ELR (cell line): Measurements from ENCODE around the gene UBE2S.

ENCODE experiments used
- DNase-seq: peaks from one replicate; pipeline ENCODE4 v3.0.0-alpha.2; 2015; ENCODE audit warnings: low read depth

UBE2S gene

DNA sequence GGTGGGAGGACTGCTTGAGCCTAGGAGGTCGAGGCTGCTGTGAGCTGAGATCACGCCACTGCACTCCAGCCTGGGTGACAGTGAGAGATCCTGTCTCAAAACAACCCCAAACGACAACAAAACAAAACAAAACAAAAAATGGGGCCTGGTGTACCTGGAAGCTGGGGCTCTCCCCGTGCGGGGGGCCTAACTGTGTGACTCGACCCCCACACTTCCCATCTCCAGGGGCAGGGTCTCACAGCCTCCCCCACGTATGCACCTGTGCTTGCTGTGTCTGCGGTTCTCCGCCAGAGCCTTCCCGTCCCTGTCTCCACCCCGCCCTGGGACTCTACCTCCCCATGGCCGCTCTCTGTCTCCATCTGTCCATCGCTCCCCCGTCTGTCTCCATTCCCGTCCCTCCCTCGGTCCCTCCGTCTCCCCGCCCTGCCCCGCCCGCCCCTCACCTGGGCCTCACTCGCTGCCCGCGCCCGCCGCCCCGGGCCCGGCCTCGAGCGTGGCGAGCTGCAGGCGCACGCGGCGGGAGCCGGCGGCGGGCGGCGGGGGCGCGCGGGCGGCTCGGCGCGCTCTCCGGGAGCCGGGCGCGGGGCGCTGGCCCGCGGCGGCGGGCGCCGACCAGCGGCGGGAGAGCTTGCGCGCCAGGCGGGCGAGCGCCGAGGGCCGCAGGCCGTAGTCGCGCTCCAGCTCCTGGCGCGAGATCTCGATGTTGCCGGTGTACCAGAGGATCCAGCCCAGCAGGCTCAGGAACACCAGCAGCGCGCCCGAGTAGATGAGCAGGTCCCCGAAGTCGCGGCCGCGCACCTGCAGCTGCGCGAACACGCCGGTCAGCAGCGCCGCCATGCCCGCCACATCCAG is 24.1 kb downstream of the UBE2S start:
- peak; percentile 81 for DNase-seq

DNA sequence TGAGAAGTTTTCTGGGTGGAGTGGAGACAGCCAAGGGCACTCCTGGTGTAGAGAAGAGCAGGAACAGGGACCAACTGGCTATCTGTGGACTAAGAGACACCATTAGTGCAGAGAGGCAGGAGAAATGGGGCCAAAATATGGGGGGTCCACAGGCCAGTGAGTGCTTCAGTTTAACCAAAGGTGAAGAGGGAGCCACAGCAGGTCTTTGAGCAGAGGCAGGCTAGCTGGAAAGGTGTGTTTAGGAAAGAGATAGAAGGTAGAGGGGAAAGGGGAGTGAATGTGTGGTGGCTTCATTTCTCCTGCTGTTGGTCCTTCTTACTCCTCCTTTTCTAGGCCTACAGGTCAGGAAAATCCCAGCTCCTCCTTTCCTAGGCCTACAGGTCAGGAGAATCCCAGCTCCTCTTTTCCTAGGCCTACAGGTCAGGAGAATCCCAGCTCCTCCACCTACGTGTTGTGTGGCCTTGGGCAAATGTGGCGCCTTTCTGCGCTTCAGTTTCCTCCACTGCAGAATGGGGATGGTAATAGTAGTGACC is 25.0 kb downstream of the UBE2S start:
- DNase-seq, result no peak

DNA sequence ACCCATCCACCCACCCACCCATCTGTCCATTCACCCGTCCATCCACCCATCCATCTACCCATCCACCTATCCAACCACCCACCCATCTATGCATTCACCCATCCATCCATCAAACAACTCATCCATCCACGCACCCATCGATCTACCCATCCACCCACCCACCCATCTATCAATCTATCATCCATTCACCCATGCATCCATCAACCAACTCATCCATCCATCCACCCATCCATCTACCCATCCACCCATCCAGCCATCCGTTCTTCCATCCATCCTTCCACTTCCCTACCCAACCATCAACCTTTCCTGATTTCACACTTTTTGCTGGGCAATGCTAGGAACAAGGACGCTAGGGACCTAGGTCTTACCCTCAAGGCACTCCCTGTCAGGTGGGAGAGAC is 25.6 kb downstream of the UBE2S start:
- DNase-seq, result no peak

DNA sequence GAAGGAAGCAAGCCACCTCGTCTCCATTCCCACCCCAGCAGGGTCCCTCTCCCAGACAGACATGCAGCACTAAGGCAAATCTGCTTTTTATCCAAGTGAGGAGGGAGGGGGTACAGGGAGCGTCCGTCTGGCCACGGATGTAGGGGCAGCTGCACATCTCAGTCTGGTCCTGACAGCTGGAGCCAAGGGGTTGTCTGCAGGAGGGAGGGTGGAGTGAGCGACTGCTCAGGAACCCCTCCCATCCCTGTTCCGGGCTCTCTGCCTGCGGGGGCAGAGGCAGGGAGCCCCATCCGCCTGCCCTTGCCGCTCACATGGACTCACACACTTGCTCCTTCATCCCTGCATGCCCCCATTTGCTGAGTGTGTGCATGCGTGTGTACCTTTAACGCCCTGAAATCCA is 28.4 kb downstream of the UBE2S start:
- no peak for DNase-seq

DNA sequence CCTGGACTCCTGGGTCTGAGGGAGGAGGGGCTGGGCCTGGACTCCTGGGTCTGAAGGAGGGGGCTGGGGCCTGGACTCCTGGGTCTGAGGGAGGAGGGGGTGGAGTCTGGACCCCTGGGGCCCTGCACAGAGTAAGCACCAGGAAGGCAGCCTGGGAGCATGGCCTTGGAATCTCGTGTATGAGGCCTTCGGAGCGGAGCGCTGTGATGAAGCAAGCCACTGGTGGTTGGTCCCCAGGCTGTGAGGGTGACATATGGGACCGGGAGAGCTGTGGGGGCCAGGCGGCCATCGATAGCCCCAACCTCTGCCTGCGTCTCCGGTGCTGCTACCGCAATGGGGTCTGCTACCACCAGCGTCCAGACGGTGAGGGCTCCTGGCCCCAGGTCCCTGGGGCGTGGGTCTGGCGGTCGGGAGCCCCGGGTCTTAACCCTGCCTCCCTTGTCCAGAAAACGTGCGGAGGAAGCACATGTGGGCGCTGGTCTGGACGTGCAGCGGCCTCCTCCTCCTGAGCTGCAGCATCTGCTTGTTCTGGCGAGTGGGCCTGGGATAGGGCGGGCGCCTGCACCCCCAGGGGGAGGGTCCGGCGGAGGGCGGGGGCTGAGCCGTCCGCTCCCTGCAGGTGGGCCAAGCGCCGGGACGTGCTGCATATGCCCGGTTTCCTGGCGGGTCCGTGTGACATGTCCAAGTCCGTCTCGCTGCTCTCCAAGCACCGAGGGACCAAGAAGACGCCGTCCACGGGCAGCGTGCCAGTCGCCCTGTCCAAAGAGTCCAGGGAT is 30.0 kb downstream of the UBE2S start:
- no peak for DNase-seq

DNA sequence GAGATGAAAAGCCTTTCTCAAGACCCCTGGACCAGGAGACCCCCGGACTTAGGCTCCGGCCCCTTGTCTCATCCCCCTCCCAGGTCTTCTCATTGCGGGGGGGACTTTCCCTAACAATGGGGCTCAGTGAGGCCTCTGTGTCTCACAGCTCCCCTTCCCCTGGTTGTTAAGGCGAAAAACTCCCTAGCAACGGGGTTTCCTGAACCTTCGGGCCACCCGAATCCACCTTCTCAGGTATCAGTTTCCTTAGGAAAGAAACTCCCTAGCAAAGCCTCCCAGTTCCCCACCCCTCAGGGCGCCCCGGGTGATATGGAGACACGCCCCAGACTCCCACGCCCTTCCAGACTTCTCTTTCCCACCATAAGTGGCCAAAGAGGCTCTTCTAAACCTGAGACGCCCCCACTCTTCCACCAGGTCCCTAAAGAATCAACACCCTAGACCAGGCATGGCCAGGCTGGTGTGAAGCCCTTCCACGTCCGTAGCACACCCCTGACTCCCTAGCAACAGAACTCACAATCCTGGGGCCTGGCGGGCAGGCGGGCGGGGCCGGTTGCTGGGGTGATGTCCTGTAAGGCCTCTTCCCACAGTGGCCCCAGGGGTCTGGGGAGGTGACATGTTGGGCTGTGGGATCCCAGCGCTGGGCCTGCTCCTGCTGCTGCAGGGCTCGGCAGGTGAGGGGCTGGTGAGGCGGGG is 31.2 kb downstream of the UBE2S start, which contains the start of gene TMEM190:
TSS of gene TMEM190 (plus strand) at position 586 of the 693 bp plus-strand sequence. CDS start at position 614, 28 bp downstream.
- no peak for DNase-seq

DNA sequence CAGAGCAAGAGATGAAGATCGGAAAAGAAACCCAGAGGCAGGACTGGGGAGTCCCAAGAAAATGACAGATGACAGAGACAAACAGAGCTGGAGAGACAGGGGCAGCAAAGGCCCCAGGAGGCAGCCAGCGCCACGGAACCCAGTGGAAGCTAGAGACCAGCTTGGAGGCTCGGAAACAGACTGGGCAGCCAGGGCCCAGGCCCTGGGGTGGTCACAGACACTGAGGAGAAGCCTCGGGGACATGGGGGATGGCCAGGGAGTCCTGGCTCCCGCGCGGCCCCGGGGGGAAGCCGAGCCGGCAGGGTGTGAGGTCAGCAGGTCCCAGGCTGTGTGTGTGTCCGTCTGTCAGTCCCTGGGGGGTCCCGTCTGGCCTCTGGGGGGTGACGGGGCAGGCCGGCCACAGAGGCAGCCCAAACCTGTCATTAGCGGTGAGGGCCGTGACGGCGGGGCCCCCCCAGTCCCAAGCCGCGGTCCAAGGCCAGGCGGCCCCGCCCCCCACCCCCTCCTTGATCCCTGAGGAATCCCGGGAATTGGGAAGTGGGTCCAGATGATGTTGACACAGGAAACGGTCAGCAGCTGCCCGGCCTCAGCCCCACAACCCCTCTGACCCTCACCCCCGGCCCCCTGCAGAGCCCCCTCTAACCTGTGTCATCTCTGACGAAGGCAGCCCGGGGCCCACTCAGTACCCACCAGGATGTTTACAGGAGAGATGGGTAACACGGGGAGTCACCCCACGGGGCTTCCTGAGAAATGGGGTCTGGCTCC is 33.4 kb downstream of the UBE2S start:
- peak; percentile 65 for DNase-seq

DNA sequence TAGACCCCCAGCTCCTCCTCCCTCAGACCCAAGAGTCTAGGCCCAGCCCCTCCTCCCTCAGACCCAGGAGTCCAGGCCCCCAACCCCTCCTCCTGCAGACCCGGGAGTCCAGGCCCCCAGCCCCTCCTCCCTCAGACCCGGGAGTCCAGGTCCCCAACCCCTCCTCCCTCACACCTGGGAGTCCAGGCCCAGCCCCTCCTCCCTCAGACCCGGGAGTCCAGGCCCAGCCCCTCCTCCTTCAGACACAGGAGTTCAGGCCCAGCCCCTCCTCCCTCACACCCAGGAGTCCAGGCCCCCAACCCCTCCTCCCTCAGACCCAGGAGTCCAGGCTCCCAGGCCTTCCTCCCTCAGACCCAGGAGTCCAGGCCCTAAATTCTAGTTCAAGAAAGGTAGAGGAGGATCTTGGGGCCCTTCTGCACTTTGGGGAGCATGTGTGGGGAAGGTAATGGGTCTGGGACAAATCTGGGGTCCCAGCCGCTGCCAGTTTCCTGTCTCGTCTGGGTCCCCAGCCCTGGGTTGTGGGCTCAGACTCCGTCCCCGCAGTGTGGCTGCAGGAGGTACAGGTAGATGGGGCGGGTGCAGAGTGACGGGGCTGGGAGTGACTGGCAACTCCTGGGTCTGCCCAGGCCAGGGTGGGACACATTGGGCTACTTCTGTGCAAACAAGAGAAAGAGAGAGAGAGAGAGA is 34.1 kb downstream of the UBE2S start:
- DNase-seq, result no peak

DNA sequence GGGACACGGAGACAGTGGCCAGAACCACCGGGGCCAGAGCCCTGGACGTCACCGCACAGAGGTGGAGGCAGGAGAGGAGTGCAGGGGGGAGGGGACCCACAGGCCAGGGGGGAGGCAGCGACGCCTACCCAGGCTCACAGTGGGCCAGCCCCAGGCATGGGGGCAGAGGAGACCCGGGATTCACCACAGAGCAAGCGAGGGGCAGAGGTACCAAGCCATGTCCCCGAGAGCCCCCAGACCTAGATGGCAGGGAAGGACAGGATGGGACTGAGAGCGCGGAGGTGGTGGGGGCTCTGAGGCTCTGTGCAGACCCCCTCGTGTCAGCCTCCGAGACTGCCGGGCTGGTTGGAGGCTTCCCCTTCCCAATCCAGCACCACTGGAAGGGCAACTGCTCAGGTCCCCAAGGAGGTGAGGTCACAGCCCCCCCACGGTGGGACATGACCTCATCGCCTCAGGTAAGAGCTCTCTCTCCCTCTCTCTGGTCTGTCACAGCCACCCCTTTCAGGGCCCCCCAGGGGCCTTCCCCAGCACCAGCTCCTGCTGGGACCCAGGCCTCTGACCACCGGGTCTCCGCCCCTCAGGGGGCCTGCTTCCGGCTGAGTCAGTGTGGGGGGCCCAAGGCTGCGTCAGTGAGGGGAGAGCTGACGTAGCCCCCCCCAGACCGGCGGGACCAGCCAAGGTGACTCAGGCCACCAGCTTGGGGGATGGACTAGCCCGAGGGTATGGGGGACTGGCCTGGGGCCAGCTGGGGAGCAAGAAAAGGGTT is 35.1 kb downstream of the UBE2S start:
- DNase-seq, result peak; percentile 89

DNA sequence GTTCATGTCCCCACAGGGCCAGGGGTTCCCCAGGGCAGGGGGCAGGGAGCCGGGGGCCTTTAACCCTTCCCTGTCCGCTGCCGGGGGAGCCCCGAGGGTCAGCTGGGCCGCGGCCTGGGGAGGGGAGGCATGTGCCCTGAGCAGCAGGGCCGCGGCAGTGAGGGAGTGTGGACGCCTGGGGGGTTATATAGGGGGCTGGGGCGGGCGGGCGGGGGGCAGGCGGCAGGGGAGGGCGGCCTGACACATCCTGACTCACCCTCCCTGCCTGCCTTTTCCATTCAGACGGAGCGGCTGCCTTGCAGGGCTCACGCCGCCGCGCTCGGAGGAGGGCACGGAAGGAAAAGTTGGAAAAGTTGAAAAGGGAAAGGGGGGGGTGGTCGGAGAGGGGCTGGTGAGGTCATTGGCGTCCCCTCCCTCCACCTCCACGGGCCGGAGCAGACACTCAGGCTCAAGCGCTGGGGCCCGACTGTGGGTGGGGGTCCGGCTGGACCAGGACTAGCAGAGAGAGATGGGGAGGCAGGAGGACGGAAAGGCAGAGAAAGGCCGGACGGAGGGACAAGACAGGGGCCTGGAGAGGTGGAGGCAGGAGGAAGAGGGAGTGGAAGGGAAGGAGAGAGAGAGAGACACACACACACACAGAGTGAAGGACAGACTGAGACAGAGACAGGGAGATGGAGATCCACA is 37.1 kb downstream of the UBE2S start, which contains the start of gene IL11:
TSS of gene IL11 (minus strand) at position 159 of the 684 bp plus-strand sequence. CDS start at position 6, 153 bp downstream.
- peak; percentile 88 for DNase-seq

DNA sequence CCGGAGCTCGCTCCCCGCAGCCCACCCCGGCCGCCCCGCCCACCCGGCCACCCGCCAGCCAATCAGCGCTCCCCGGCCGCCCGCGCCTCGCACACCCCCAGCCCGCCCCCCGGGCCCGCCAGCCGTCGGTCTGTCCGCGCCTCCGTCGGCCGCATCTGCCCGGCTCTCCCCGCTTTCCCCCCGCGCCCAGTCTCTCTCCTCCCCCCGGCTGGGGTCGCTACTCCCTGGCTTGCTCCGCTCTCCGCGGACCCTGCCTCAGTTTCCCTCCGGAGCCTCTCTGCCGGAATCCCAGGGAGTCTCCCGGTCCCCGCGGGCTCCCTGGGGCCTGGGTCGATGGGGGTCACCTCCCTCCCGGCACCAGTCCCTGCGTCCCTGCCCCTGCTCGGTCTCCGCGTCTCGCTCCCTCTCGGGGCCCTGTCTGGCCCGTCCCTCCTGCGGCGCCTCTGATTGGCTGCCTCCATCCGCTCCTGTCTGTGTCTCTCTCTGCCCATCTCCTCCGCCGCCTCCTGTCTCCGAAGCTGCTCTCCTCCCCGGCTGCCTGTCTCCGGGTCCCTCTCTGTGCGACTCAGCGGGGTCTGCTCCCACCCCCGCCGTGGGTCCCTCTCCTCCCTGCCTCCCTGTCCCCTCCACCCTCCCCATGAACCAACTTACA is 37.8 kb downstream of the UBE2S start:
- peak; percentile 84 for DNase-seq

DNA sequence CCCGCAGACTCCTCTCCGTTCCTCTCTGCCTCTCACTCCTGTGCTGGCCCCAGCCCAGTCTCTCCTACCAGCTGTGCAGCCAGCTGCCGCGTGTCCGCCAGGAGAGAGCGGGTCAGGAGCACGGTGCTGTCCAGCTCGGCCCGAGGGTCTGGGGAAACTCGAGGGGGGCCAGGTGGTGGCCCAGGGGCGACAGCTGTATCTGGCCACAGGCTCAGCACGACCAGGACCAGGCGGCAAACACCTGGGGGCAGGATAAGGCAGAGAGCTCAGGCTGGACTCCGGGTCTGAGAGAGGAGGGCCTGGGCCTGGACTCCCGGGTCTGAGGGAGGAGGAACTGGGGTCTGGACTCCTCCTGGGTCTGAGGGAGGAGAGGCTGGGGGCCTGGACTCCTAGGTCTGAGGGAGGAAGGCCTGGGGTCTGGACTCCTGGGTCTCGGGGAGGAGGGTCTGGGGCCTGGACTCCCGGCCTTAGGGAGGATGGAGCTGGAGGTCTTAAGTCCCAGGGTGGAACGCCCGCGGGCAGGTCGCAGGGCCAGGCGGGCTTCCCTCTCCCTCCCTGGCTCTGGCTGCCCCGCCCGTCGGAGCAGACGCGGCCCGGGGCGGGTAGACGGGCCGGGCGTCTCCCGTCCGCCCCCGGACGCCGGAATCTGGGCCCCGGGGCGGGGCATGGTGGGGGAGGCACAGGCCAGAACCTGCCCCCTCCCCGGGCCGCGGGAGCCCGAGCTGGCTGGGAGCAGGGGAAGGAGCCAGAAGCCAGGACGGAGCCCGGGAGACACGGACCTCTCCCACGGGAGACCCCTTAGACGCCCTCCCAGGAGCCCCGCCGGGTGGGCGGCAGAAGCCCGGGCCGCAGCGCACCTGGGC is 38.7 kb downstream of the UBE2S start:
- peak; percentile 69 for DNase-seq

DNA sequence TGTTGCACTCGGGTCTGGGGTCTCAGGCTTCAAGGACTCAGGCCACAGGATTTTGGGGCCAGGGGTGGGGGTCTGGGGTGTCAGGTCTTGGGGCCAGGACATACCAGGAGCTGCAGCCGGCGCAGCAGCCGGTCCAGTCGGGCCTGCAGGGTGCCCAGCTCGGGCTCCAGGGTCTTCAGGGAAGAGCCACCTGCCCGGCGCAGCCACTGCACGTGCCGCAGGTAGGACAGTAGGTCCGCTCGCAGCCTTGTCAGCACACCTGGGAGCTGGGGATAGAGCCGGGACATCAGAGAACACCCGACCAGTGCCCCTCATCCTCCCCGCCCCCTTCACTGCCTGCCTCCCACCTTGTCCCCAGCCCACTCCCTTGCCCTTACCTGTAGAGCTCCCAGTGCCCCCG is 39.5 kb downstream of the UBE2S start:
- no peak for DNase-seq

DNA sequence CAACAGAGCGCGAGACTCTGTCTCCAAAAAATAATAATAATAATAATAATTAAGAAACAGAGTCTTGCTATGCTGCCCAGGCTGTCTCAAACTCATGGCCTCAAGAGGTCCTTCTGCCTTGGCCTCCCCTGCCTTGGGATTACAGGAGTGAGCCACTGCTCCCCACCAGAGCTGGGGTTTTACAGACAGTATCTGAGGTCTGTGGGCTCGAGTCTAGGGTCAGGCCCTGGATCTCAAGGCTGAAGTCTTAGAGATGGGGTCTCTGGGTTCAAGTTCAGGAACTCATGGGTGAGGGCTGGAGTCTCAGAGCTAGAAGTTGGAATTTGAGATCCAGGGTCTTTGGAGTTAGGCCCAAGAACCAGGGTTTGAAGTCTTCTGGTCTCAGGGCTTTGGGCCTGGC is 40.8 kb downstream of the UBE2S start:
- no peak for DNase-seq

DNA sequence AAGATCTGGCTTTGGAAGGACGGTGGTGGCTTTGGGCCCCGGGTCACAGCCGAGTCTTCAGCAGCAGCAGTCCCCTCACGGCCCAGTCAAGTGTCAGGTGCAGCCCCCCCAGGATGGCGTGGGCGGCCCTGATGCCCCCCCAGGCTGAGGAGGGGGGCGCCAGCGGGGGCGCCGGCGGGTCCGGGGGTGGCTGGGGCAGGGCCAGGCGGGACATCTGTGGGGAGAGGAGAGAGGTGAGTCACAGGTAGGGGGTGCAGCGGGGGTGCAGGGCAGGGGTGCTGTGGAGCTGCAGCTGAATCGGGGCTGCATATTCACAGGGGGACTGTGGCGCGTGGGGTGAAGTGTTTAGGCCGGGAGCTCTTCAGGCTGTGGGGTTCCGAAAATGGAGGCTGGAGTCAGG is 41.6 kb downstream of the UBE2S start:
- DNase-seq, result no peak

DNA sequence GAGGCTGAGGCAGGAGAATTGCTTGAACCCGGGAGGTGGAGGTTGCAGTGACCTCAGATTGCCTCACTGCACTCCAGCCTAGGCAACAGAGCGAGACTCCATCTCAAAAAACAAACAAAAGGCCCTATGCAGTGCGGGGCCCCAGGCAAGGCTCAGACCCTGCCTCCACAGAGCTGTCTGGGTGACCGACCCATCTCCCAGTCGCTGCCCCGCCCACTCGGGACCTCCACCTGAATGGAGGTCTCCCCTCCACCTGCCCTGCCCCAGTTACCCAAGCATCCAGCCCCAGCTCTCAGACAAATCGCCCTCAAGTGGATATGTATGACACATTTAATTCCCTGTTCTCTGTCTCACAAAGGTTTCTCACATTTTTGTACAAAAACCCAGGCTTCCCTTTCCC is 42.3 kb downstream of the UBE2S start:
- DNase-seq, result no peak

DNA sequence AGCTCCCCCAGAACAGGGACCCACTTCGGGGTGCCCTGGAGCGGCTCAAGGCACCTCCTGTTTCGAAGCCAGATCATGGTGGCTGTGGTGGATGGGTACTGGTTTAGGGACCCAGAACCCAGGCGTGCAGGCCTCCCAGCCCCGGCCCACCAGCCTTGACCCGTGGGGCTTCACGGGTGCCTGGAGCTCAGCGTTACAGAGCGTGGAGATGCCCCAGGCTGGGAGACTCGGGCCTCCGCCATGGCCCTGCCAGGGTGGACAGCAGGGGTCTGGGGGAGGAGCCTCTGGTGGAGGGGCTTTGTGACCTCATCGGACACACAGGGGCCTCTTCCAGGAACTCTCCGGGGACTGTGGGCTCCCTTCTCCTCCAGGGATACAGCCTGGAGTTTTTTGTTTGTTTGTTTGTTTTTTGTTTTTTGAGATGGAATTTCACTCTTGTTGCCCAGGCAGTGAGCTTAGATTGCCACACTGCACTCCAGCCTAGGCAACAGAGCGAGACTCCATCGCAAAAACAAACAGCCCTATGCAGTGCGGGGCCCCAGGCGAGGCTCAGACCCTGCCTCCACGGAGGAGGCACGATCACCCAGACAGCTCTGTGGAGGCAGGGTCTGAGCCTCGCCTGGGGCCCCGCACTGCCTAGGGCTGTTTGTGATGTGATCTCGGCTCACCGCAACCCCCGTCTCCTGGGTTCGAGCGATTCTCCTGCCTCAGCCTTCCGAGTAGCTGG is 44.4 kb downstream of the UBE2S start, which contains the start of gene GARIN5B:
TSS of gene GARIN5B (minus strand) at position 271 of the 727 bp plus-strand sequence. CDS start at position 77, 194 bp downstream.
- DNase-seq, result no peak
